ENCODE data around the gene REEP2. TPM values are rescaled to one million over a fixed set of nuclear protein-coding genes. Genes with fewer than 3 reads are reported as not detected.

The REEP2 gene
- total RNA-seq, 1 experiment from 2014 or later, result 35.9 TPM

DNA sequence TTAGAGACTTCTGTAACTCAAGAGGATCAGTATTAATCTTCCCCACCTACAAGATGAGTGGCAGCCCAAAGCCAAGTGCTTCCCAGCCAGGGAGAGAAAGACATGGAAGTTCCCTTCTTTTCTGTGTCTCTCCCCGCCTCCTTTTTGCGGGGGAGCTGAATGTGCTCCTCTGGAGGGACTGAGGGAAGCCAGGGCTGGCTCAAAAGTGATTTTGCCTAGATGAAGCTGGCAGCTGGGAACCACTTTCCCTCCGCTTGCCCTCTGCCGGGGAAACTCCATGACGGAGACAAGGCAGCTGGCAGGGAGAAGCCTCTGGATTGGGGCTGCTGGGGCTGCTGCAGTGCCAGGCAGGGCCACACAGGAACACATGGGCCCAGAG, 50.8 kb downstream of the REEP2 start:
- no peak for DNase-seq (ENCODE audit: low spot score)

DNA sequence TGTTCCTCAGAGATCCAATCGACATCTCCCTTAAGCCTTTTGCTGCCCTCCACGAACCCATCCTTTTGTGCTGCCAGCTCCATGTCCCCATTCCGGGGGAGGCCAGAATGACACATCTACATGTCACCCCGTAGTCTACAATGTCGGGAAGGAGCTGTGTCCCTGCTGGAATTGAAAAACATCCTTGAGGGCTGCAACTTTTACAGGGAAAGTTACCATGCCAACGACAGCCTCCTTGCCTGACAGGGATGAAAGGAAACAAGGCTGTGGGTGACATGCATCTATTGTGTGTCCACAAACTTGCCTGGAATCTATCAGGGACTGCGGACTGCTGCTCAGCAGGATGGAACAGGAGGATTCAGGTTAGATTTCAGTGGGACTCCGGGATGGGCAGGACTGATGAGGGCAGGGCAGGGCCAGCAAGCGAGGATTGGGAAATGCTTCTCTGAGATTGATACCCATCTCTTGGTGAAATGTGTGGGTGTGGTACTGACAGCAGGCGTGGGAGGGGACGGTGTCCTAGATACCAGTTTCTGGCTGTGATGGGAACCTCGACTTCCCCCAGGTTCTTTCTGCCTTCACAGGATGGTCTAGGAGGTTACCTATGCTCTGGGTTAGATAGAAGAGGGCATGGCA, 51.9 kb downstream of the REEP2 start:
- in situ Hi-C loops (cut with HindIII; ENCODE audit: low sequenced_read_pairs), result no loop called here
- no peak for DNase-seq (ENCODE audit: low spot score)

More for the DNA sequence above, 50.8 kb downstream of the REEP2 start:
- in situ Hi-C loops (cut with HindIII; ENCODE audit: low sequenced_read_pairs), result no loop called here

DNA sequence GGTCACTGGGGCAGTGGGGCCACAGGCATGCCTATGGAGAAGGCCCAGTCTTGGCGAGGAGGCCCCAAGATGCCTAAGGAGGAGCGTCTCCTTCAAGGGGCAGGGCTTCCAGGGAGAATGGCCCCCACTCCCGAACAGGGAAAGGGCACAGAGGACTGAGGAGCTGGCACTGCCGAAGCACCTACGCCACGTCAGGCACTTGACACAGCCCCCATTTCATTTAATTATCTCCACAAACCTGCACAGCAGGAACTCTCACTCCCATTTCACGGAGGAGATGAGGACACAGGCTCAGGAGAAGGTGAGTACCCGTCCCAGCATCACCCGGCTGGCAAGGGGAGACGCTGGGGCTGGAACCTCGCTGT, 52.4 kb downstream of the REEP2 start:
- peak; percentile 27 for DNase-seq (ENCODE audit: low spot score)
- in situ Hi-C loops (cut with HindIII; ENCODE audit: low sequenced_read_pairs), result no loop called here

DNA sequence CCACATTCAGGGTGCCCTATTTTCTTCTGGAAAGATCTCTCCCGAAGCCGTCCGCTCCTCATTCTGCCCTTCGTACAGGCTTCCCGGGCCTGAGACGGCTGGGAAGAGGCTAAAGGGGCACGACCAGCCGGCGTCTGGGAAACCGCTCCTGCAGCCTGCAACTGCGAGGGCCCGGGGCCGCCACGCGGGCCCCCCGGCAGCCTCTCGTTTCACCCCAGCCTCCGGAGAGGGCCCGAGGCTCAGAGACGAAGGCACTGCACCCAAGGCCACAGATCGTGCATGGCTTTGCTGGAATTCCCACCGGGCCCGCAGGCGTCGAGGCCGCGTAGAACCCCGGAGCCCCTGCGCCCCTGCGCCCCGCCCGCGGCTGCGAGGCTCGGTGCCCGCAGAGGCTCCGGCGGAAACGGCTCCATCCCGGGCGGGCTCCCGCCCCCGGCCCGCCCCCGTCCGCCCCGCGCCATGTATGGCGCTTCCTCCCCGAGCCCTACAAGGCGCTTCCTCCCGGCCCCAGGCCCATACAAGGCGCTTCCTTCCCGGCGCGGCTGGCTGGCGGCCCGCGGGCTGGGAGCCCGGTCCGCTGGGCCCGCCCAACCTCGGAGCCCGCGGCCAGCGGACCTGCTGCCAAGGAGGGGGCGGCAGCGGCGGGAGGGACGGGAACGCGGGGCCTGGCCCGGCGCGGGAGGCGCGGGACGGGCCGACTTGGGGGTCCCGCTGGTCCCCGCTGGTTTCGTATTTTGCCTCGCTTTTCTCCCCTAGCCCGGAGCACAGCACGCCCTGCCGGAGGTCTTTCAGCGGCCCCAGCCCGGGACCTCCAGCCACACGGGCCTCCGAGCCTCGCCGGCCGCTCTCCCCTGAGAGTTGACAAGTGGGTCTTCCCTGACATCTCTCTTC, 53.1 kb downstream of the REEP2 start:
- in situ Hi-C loops (cut with HindIII; ENCODE audit: low sequenced_read_pairs), result no loop called here
- DNase-seq (ENCODE audit: low spot score), result peak; percentile 95

DNA sequence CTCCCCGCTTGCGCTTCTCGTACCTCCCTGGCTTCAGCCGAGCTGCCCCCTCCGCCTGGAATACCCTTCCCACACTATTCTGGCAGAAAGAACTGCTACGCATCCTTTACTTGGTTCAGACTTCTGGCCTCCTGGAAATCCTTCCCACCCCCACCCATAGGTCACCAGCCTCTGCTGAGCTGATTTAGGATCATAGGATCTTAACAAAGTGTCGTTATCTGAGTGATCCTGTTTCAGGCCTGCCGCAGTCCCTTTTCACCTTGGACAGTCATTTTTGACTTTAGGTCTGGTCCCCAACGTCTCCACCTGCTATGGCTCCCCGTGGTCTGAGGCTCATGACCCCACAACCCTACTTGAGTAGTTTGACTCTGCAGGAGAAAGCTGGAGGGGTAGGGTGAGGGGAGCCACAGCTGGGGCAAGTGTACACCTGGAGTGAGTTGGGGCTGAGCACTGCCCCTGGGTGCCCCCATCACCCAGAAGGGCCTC, 53.7 kb downstream of the REEP2 start:
- DNase-seq (ENCODE audit: low spot score), result no peak
- in situ Hi-C loops (cut with HindIII; ENCODE audit: low sequenced_read_pairs), result no loop called here

DNA sequence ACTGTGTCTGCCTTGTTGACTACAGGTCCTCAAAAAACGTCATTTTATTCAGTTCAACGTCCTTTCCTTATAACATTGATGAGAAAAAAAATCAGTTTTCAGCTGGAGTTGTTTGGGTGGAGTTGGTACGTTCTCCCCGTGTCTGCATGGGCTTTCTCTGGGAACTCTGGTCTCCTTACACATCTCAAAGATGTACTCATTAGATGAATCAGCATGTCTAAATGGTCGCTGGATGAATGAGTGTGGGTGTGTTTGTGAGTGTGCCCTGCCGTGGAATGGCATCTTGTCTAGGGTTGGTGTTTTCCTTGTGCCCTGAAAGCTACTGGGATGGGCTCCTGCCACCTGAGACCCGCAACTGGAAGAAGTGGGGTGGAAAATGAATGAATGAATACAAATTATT, 56.5 kb downstream of the REEP2 start:
- no peak for DNase-seq (ENCODE audit: low spot score)
- in situ Hi-C loops (cut with HindIII; ENCODE audit: low sequenced_read_pairs), result no loop called here

Other genes starting within 250 kb of the REEP2 start
- gene CDC23, start 225.7 kb upstream of the REEP2 start, total RNA-seq (2014; rRNA removed; shearing (Covaris generic)), result 25.4 and 53.6 TPM in 2 replicates
- gene GFRA3, start 164.4 kb upstream of the REEP2 start, total RNA-seq (2014; rRNA removed; shearing (Covaris generic)), result not detected in 2 replicates
- 39.8 and 57.5 TPM in 2 replicates for gene CDC25C, start 107.3 kb upstream of the REEP2 start, total RNA-seq (2014; rRNA removed; shearing (Covaris generic))
- gene FAM53C, start 100.8 kb upstream of the REEP2 start, total RNA-seq (2014; rRNA removed; shearing (Covaris generic)), result 57.3 and 76.4 TPM in 2 replicates
- 56.3 and 72.0 TPM in 2 replicates for gene KDM3B, start 86.4 kb upstream of the REEP2 start, total RNA-seq (2014; rRNA removed; shearing (Covaris generic))
- 0.62 and 4.0 TPM in 2 replicates for gene EGR1, start 26.4 kb downstream of the REEP2 start, total RNA-seq (2014; rRNA removed; shearing (Covaris generic))
- gene ETF1, start 104.2 kb downstream of the REEP2 start, total RNA-seq (2014; rRNA removed; shearing (Covaris generic)), result 168 and 229 TPM in 2 replicates
- 394 and 650 TPM in 2 replicates for gene HSPA9, start 136.3 kb downstream of the REEP2 start, total RNA-seq (2014; rRNA removed; shearing (Covaris generic))